Measurements from ENCODE around the gene ARFRP1. TPM values are rescaled to one million over a fixed set of nuclear protein-coding genes. Genes with fewer than 3 reads are reported as not detected.
A peak's percentile ranks its signal among the peaks of the same experiment; 100 is the strongest.

ARFRP1 gene
- total RNA-seq, 1 donor from 2014 or later: 46.1 TPM

DNA sequence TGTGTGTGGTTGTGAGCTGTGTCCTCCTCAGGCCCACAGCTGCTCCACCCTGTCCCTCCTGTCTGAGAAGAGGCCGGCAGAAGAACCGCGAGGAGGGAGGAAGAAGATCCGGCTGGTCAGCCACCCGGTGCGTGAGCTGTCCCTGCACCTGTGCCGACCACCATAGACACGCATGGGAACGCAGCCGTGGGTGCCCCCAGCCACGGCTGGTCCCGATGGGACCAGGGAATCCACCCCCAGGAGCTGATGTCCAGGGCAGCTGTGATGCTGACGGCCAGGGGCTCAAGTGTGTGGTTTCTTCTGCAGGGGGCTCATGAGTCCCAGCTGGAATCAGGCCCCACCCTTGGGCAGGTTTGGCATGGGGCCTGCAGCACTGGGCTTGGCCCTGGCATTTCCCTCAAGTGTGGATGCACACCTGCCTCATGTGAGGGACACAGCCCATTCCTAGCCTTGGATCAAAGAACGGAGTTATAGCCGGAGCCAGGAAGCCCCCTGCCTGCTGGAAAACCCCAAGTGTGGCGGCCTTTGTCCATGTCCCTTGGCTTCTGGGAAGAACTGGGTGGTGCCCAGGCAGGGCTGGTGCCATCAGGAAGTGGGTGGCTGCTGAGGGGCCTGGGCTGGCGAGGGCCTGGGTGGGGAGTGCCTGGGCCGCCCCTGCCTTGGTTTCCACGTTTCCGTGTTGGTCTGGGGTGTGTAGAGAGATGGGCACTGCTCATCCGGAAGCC, 15.9 kb downstream of the ARFRP1 start:
- TF ChIP-seq, protein P1, sequence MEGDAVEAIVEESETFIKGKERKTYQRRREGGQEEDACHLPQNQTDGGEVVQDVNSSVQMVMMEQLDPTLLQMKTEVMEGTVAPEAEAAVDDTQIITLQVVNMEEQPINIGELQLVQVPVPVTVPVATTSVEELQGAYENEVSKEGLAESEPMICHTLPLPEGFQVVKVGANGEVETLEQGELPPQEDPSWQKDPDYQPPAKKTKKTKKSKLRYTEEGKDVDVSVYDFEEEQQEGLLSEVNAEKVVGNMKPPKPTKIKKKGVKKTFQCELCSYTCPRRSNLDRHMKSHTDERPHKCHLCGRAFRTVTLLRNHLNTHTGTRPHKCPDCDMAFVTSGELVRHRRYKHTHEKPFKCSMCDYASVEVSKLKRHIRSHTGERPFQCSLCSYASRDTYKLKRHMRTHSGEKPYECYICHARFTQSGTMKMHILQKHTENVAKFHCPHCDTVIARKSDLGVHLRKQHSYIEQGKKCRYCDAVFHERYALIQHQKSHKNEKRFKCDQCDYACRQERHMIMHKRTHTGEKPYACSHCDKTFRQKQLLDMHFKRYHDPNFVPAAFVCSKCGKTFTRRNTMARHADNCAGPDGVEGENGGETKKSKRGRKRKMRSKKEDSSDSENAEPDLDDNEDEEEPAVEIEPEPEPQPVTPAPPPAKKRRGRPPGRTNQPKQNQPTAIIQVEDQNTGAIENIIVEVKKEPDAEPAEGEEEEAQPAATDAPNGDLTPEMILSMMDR (IDR thresholded peaks at IDR 0.05): no peak
- Mint-ChIP-seq H3K36me3 (ENCODE audit: unreplicated experiment) (no peaks in the 10 kb centered on the region), H3K9me3 (ENCODE audit: unreplicated experiment) (no peaks in the 10 kb centered on the region), H3K4me1 (ENCODE audit: unreplicated experiment) (peaks cover 25% of the 10 kb centered on the region), H3K27me3 (ENCODE audit: unreplicated experiment) (no peaks in the 10 kb centered on the region), H3K27ac (ENCODE audit: unreplicated experiment) (peak overlapping the region; percentile 56), H3K4me3 (ENCODE audit: unreplicated experiment) (no peak overlapping the region)
- no peak for DNase-seq (ENCODE audit: extremely low spot score, unreplicated experiment)

DNA sequence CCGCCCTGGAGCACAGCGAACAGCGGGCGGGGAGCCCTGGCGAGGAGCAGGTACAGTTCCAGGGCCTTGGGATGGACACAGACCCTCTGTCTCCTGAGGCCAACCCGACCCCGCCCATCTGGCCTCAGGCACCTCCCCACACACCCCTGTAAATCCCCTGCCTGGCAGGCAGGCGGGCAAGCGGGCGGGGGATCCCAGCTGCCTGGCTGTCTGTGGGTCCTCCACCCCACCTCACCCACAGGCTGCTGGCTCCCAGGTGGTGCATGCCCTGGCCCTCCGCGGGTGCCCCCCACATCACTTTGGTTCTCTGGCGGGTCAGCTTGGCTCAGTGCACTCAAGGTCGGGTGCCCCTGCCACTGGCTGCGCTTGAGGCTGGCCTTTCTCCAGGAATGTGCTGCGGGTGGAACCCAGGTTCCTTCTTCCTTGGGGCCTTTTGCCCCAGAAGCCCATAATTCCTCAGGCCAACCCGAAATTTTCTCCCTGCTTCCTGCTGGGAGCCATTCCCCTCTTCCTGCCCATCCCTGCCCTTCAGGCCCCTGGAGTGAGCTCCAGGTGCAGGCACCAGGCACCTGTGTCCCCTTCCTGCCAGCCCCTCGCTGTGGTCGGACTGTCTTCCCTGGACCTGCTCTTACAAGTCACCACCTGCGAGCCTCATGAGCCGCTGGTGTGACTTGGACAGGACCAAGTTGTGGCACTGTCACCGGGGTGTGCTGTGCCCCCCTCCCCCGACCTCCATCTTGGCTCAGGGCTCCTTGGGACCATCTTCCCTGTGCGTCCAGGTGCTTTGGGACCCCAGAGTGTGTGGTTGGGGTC, 16.7 kb downstream of the ARFRP1 start:
- H3K27ac Mint-ChIP-seq (ENCODE audit: unreplicated experiment): peak overlapping the region; percentile 56

DNA sequence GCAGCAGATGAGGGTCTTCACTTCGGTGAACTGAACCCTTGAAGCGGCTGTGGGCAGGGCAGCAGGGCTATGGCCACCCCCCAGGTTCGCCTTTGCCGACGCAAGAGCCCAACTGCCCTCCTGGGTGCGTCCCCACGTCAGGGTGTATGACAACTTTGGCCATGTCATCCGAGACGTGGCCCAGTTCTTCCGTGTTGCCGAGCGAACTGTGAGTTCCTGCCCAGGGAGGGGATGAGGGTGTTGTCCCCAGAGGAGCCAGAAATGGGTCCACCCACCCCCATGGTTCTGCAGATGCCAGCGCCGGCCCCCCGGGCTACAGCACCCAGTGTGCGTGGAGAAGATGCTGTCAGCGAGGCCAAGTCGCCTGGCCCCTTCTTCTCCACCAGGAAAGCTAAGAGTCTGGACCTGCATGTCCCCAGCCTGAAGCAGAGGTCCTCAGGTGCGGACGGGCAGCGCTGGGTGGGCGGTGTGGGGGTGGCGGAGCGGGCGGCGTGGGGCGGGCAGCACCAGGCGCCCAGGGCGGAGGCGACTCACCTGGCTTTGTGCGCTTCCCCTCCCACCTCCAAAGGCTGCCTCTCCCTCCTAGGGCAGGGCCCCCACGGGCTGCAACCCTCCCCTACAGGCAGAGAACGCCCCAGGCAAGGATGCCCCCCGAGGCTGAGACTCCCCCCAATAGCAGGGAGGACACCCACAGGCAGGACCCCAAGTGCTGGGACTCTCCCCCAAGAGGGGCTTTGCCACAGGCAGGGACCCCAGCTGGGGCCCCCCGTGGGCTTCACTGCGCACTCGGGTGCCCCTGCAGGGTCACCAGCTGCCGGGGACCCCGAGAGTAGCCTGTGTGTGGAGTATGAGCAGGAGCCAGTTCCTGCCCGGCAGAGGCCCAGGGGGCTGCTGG, 17.5 kb downstream of the ARFRP1 start:
- Mint-ChIP-seq H3K36me3 (ENCODE audit: unreplicated experiment) (no peaks in the 10 kb centered on the region), H3K27me3 (ENCODE audit: unreplicated experiment) (no peaks in the 10 kb centered on the region), H3K9me3 (ENCODE audit: unreplicated experiment) (no peaks in the 10 kb centered on the region), H3K4me1 (ENCODE audit: unreplicated experiment) (peaks cover 32% of the 10 kb centered on the region), H3K27ac (ENCODE audit: unreplicated experiment) (peak overlapping the region; percentile 23), H3K4me3 (ENCODE audit: unreplicated experiment) (no peak overlapping the region)
- no peak for DNase-seq (ENCODE audit: extremely low spot score, unreplicated experiment)
- TF ChIP-seq, protein P1 (IDR thresholded peaks at IDR 0.05): no peak

More for the DNA sequence above, 16.7 kb downstream of the ARFRP1 start:
- H3K27me3 Mint-ChIP-seq (ENCODE audit: unreplicated experiment): no peaks in the 10 kb centered on the region
- H3K9me3 Mint-ChIP-seq (ENCODE audit: unreplicated experiment): no peaks in the 10 kb centered on the region
- DNase-seq (ENCODE audit: extremely low spot score, unreplicated experiment): no peak
- H3K4me3 Mint-ChIP-seq (ENCODE audit: unreplicated experiment): no peak overlapping the region
- H3K36me3 Mint-ChIP-seq (ENCODE audit: unreplicated experiment): no peaks in the 10 kb centered on the region
- TF ChIP-seq, protein P1 (IDR thresholded peaks at IDR 0.05): no peak
- H3K4me1 Mint-ChIP-seq (ENCODE audit: unreplicated experiment): peaks cover 32% of the 10 kb centered on the region

DNA sequence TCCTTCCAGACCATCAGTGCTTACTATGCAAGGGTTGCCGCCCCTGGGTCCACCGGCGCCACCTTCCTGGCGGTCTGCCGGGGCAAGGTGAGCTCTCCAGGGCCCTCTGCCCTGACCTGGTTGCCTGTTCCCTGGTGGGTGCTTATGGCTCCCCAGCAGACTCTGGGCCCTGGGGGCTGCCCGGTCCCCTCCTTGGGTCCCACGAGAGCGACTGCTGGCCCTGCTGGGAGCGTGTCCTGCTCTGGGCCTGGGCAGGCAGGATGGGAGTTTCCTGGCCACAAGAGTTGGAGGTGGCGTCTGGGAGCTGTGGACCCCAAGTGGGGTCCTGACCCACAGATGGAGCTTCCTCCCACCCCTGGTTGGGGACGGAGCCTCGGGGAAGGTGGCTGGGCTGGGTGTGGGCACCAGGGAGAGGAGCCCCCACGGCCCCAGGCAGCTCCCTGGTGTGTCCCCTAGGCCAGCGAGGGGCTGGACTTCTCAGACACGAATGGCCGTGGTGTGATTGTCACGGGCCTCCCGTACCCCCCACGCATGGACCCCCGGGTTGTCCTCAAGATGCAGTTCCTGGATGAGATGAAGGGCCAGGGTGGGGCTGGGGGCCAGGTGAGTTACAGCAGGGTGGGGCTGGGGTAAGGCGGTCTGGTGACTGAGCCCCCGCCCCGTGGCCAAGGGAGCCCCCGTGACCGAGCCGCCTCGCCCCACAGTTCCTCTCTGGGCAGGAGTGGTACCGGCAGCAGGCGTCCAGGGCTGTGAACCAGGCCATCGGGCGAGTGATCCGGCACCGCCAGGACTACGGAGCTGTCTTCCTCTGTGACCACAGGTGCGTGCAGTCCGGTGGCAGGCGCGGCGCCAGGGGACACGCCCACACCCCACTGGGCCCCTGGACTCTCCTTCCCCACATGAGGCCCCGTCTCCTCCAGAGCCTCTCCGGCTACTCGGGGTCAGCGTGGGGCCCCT, 18.5 kb downstream of the ARFRP1 start:
- Mint-ChIP-seq H3K27me3 (ENCODE audit: unreplicated experiment) (no peaks in the 10 kb centered on the region), H3K9me3 (ENCODE audit: unreplicated experiment) (no peaks in the 10 kb centered on the region), H3K27ac (ENCODE audit: unreplicated experiment) (no peak overlapping the region), H3K4me1 (ENCODE audit: unreplicated experiment) (peaks cover 38% of the 10 kb centered on the region), H3K4me3 (ENCODE audit: unreplicated experiment) (no peak overlapping the region), H3K36me3 (ENCODE audit: unreplicated experiment) (no peaks in the 10 kb centered on the region)
- TF ChIP-seq, protein P1 (IDR thresholded peaks at IDR 0.05): no peak
- DNase-seq (ENCODE audit: extremely low spot score, unreplicated experiment): no peak

All from osteocyte (in vitro differentiated cells).